NCI-H146 treated with DMSO at 0.1 percent for 48 hours (cell line): ENCODE results near the gene C19orf33.

Source experiments
- DNase-seq: peaks from one replicate; lab custom pipeline; 2025; ENCODE audit not compliant: unreplicated experiment; lab: John Stamatoyannopoulos, UW

Gene C19orf33

DNA sequence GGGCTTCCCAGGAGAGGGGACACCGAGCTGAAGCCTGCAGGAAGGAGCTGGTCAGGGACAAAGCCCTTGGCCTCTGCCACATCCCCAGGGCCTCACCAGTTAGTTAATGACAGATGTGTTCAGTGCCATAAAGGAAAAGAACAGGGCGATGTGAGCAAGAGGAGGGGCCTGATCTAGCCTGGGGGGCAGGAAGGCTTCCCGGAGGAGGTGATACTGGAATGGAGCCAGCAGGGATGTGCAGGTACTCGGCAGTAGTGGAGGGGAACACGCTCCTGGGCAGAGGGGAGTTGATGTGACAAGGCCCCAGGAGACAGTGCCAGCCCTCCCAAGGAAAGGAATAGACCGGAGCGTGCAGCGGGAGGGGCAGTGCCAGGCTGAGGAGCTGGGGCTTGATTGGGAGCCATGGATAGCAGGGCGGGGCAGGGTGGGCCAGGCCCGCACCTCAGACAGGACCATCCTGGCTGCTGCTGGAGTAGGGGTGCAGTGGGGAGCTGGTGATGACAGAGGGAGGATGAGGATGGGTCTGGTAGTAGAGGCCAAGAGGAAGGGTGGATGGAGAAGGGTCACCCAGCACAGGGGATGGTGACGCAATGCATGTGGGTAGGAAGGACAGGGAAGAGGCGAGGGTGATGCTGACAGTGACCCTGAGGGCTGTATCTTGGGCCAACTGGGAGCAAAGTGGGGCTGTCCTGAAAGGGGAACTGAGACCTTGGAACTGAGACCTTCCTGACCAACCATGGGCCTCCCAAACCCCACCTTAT, 4.1 kb downstream of the C19orf33 start:
- no peak for DNase-seq

DNA sequence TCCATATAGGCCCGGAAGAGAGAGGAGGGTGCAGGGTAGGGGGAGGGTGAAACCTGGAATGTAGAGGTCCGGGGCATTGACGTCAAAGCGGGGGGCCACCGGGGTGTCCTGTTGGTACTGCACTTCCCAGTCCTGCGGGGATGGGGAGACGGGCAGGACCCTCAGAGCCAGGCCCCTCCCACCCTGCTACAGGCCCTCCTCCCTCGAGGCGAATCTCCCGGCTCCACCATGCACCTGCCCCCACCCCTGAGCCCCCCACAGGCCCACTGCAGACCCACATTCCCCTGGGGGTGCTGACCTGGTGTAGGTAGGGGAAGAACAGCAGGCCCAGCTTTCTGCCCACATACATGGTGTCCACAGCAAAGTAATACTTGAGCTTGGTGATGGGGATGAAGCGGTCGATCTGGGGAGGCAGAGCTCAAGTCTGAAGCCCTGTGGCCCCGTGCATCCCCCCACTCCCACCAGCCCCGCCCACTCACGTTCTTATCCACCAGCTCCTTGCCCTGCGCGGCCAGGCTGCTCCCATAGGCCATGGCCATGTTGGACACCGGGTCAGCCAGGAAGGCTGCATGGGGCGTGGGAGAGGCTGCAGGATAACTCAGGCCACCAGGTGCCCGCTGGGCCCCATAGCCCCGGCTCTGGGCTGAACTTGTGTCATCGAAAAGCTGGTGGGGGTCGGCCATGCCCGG, 5.0 kb downstream of the C19orf33 start:
- DNase-seq, result no peak

DNA sequence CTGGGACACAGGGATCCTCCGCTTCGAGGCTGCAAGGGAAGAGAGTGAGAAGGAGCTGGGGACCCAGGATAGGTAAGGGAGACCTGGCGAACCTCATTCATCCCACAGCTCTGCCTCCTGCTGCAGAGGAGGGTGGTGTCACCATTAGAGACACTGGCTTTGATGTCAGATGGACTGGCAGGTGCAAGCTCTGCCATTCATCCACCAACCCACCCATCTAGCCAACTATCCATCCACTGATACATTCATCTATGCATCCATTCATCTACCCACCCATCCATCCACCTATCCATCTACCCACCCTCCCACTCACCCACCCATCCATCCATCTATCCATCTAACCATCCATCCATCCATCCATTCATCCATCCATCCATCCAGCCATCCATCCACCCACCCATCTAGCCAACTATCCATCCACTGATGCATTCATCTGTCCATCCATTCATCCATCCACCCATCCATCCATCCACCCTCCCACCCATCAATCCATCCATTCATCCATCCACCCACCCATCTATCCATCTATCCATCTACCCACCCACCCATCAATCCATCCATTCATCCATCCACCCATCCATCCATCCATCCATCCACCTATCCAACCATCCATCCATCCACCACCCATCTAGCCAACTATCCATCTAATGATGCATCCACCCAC, 5.7 kb downstream of the C19orf33 start:
- DNase-seq, result no peak

DNA sequence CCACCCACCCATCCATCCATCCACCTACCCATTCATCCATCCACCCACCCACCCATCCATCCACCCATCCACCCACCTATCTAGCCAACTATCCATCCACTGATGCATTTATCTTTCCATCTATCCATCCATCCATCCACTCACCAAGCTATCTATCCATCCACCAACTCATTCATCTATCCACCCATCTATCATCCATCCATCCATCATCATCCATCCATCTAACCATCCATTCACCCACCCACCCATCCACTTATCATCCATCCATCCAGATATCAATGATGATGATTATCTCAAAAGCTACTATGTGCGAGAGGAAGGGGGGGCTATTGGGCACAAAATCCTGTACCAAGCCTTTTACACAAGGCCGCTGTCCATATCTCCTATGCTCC, 6.2 kb downstream of the C19orf33 start:
- no peak for DNase-seq

DNA sequence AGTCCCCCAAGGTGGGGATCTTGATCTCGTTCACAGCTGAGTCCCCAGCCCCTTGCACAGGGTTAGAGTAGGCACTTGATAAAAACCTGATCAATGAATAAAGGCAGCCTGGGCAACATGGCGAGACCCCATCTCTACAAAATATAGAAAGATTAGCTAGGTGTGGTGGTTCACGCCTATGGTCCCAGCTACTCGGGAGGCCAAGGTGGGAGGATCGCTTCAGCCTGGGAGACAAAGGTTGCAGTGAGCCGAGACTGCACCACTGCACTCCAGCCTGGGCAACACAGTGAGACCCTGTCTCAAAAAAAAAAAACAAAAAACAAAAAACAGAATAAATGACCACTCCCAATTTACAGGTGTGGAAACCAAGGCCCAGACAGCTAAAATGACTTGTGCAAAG, 6.9 kb downstream of the C19orf33 start:
- no peak for DNase-seq

DNA sequence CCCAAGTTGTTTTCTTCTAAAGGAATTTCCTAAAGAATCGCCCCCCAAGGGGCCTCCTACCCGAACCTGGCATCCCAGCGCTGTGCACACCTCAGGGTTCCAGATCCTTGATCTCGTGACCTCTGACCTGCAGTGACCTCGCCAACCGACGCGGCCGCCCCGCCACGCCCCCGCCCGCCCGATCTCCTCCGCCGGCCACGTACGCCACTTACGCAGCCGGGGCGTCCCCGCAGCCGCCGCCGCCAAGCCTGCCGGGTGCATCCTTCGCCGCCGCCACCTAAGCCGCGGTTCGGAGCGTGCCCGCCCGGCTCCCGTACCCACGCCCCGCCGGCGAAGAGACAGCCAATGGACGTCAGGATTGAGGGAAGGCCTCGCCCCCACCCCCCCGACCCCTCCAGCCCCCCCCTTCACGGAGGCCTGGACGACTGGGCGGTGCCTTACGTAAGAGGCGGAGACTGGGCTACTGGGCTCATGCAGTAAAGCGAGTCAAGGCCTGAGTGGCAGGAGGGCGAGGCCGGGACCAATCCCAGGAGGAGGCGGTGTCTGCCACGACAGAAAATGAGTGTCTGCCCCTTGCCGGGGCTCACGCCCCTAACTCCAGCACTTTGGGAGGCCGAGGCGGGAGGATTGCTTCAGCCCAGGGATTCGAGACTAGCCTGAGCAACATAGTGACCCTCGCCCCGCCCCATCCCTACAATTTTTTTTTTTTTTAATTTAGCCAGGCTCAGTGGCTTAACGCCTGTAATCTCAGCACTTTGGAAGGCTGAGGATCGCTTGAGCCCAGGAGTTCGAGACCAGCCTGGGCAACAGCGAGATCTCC, 11.8 kb downstream of the C19orf33 start, which contains the start of gene YIF1B:
YIF1B (minus strand) TSS at position 291 of the 820 bp plus-strand sequence; CDS start at position 261, 30 bp downstream.
- DNase-seq, result peak; percentile 96

DNA sequence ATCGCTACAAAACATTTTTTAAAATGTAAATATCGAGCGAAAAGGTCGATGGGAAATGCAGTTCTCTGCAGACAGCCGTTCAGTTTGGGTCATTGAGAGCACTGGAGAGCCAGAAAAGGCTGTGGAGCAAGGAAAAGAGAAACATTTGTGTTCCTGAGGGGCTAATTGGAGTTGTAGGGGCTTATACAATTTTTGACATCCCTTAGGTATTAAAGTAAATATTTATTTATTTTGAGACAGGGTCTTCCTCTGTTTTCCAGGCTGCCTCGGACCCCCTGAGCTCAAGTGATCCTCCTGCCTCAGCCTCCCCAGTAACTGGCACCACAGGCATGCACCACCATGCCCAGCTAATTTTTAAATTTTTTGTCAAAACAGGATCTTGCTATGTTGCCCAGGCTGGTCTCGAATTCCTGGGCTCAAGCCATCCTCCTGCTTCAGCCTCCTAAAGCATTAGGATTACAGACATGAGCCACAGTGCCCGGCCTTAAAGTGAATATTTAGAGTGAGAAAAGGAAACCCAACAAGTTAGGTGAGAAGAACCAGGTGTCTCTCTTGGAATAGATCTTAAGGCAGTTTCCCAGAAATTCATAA, 12.5 kb downstream of the C19orf33 start:
- no peak for DNase-seq

DNA sequence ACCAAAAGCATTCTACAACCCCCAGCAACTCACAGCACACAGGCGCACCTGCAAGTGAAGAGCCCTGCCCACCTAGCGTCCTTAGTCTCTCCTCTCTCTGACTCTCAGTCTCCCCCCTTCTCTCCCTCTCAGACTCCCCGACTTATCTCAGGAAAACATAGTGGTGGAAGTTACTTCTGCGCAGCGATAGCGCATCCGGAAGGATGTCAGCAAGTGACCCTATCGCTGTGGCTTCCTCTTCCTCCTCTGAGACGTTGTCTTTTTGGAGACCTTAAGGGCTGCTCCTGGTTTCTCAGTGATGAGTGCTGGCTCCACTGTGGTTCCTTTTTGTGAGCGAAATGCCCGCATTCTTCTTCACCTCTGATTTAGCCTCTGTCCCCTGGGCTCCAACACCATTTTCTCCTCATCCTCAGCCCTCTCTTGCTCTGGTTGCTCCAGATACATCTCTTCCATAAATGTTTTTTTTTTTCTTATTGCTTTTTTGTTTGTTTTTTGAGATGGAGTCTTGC, 13.1 kb downstream of the C19orf33 start:
- DNase-seq, result no peak

DNA sequence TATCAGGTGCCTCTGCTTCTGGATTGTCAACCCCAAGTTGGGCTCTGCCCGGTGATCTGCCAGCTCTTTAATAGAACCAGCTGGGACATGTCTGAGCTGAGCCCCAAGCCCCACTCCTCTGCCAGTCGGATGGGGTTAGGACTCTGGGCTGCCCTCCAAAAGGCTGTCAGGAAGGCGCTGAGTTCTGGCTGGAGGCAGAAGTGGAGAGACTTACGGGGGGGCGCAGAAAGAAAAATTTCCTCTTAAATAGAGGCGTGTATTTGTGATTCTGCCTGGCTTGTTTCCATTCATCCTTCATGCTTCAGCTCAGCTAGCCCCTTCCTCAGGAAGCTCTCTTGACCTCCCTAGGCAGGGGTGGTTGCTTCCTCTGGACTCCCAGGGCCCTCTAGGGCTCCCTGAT, 14.6 kb downstream of the C19orf33 start:
- no peak for DNase-seq

DNA sequence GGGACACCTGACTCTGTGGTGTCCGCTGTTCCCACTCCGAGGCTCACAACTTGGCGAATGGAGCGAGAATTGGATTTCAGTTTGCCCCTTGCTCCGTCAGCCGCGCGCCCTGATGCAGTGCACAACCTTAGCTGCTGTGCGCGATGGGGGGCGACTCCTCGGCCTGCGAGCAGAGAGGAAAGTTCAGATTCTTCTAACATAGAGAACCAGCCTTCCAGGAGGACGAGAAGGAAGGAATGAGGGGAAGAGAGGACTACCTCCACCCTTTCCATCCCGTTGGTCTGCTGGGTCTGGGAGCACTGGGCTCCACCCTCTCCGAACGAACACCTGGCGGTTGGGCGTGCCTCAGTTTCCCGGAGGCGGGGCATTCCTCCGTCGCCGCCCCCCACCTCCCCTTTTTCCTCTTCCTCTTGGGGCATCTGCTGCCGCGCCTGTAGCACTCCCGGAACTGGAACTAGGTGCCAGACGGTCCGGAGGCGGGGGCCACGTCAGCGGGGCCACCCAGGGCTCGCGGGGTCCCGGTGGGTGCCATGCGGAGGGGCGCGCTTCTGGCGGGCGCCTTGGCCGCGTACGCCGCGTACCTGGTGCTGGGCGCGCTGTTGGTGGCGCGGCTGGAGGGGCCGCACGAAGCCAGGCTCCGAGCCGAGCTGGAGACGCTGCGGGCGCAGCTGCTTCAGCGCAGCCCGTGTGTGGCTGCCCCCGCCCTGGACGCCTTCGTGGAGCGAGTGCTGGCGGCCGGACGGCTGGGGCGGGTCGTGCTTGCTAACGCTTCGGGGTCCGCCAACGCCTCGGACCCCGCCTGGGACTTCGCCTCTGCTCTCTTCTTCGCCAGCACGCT, 15.6 kb downstream of the C19orf33 start, which contains the start of gene KCNK6:
KCNK6 (plus strand) TSS at position 425 of the 838 bp plus-strand sequence; CDS start at position 531, 106 bp downstream.
- peak; percentile 17 for DNase-seq

DNA sequence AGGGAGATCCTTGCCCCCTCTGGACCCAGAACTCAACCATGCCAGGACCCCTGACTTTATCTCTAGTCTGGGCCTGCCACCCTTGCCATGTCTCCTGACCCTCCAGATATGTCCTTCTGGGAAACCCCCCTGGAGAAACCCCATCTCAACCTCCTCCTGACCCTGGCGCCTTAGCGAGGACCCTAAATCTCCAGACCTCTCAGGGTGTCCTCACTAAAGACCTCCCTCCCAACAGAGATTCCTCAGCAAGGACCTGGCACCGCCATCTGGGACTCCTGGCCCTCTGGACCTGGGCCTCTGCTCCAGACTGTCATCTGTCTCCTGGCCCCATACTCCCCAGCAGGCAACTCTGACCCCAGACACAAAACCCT, 16.9 kb downstream of the C19orf33 start:
- DNase-seq, result no peak

DNA sequence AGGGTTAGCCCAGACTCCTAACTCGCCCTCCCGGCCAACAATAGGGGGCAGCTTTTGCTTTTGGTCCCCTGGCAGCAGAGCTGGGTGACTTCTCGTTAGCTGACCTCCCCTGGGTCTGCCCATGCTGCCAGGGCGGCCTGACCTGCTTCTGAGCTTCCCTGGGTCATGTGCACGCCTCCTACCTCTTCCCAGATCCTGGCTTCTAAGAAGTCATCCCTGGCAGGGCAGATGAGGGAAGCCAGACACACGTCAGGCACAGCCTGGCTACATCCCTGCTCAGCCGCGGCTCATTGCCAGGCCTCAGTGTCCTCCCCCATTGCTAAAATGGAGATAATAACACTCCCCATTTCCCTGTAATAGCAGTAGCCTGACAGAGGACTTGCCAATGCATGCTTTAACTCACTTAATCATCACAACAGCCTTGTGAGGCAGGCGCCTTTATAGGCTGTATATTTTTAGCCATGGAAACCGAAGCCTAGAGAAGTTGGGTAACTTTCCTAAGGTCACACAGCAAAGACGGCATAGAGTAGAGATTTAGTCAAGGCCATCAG, 17.7 kb downstream of the C19orf33 start:
- no peak for DNase-seq

DNA sequence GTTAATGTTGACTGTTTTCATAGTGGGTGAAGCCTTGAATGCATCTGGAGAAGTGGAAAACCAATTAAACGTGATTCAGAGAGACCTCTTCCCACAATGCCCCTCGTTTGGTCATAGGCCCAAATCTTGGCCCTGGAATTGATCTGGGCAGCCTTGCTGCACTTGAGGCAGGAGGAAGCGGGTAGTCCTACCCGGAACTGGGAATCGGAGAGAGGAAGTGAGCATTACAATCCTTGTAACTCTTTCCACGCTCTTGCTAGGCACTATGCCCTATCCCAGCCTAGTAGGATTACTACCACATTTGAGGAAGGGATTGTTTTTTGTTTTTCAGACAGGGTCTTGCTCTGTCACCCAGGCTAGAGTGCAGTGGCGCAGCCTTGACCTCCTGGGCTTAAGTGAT, 19.2 kb downstream of the C19orf33 start:
- no peak for DNase-seq

DNA sequence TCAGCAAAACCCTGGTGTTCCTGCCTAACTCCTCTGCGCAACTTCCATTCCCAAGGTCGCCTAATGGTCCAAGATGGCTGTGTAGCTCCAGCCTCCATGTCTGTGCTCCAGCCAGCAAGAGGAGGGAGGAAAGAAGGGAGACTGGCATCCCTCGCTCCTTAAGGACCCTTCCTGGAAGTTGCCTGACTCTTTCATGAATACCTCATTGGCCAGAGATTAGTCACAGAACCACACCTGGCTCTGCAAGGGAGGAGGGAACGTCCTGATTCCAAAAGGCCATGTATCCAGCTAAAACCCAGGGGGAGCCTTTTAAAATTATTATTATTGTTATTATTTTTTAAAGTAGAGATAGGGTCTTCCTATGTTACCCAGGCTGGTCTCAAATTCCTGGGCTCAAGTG, 20.4 kb downstream of the C19orf33 start:
- no peak for DNase-seq

DNA sequence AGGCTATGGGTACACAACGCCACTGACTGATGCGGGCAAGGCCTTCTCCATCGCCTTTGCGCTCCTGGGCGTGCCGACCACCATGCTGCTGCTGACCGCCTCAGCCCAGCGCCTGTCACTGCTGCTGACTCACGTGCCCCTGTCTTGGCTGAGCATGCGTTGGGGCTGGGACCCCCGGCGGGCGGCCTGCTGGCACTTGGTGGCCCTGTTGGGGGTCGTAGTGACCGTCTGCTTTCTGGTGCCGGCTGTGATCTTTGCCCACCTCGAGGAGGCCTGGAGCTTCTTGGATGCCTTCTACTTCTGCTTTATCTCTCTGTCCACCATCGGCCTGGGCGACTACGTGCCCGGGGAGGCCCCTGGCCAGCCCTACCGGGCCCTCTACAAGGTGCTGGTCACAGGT, 22.5 kb downstream of the C19orf33 start:
- DNase-seq, result no peak

DNA sequence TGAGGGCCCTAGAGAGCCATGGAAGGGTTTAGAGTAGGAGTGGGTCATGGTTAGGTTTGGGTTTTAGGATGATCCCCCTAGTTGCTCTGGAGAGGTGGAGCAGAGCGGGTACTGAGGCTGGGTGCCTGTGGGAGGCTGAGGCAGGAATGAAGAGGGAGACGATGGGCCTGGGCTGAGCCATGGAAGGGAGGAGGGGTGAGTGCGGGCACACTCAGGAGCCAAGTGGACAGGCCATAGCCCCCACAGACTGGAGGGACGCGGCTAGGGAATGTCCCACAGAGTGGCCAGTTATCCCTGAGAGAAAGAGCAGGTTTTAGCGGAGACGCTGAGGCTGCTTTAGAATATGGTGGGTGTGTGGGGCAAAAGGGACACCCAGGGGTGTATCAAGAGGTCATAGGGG, 25.6 kb downstream of the C19orf33 start:
- DNase-seq, result no peak

DNA sequence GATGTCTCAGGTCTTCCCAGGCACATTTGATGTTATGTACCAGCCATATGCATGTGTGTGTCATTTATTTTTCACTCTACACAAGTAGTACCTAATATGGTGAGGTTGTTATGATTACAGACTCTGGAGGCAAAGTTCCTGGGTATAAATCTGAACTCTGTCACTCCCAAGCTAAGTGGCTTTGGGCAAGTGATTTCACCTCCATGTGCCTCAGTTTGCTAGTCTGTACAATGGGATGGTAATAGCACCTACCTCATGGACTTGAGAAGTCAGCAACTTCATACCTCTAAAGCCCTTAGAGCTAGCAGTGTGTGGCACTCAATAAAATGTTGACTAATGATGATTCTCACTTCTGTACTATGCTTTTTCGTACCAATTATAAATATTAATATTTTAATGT, 27.7 kb downstream of the C19orf33 start:
- no peak for DNase-seq

DNA sequence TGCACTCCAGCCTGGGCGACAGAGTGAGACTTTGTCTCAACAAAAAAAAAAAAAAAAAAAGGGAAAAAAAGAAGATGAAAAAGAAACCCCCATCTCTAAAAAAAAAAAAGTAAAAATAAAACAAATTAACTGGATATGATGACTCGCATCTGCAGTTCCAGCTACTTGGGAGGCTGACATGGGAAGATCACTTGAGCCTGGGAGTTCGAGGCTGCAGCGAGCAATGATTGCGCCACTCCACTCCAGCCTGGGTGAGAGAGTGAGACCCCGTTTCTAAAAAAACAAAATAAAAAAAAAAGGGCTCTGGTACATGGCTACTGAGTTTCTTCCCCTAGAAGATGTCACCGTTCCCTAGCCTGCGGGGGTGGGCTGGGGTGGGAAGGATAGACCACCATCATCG, 29.2 kb downstream of the C19orf33 start:
- no peak for DNase-seq

DNA sequence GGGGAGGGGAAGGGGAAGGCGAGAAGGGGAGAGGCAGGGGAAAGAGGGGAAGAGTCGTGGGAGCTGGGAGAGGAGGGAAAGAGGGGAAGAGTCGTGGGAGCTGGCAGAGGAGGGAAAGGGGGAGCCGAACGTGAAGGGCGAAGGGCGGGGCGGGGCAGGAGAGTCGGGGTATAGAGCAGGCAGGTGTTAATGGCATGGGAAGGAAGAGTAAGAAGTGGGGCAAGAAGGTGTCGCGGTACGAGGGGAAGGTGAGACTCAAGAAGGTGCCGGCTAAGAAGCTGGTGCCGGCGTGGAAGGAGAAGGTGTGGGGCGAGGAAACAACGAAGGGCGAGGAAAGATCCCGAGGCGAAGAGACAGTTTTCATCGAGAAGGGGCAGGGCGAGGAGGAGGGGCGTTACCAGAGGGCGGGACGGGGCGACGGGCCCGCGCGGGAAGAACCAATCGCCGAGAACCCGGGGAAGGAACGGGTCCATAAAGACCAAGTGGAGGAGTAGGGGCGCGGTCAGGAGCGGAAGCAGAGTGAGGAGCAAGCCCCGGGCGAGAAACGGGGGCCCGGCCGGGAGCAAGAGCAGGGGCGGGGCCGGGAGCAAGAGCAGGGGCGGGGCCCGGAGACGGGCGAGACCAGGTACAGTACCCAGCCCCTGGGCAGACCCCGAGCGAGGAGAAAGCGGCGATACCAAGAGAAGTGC, 32.0 kb downstream of the C19orf33 start:
- DNase-seq, result peak; percentile 97
